Ramos (cell line): ENCODE measurements around the gene TEX53.

Experiments used
- in situ Hi-C: fragments of 300-500 bp; cut with MboI; formaldehyde crosslinking; loops from one replicate; pipeline ENCODE4 v1.14.3; 2022; ENCODE audit warnings: low sequenced_read_pairs; ENCODE audit not compliant: unreplicated experiment

Gene TEX53

DNA sequence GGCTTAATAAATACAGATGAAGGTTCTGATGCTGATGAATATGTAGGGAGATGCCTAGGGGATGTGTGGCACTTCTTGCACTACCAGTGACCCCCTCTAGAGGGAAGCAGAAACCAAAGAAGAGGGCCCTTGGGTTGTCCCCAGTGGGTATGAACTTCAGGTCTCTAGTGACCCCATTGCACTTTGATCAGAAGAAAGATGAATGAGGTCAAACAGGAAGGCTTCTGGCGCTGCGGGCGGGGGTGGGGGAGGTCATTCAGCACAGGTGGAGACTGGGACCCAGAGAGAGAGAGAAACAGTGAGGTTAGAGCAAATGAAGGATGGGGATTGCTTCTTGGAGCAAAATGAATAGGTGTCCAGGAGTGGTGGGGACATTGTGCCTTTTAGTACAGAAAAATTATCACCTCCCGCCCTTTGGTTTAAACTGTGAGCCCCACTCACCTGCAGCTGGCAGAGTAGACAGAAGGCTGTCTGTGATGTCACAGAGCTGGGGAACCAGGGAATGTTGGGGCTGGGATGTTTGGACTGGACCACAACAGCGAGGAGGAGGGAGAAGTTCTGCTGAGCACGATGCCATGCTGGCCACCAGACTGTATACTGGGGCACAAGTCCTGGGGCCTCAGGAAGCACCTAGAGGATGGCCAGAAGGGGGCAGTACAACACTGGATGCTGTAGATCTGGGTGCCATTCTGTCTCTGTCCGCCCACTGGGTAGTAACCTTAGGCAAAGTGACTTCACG, 24.2 kb upstream of the TEX53 start, which contains the start of gene TEX48:
Gene TEX48, minus strand, starts transcription at position 599 of the 739 bp plus-strand sequence. CDS start 10,469 bp downstream, outside the sequence.
- in situ Hi-C loops: loop anchor here (5.0 to 10.0 kb wide), 2 partner anchors 51 to 833 kb away; no protein-coding TSS in a partner anchor

DNA sequence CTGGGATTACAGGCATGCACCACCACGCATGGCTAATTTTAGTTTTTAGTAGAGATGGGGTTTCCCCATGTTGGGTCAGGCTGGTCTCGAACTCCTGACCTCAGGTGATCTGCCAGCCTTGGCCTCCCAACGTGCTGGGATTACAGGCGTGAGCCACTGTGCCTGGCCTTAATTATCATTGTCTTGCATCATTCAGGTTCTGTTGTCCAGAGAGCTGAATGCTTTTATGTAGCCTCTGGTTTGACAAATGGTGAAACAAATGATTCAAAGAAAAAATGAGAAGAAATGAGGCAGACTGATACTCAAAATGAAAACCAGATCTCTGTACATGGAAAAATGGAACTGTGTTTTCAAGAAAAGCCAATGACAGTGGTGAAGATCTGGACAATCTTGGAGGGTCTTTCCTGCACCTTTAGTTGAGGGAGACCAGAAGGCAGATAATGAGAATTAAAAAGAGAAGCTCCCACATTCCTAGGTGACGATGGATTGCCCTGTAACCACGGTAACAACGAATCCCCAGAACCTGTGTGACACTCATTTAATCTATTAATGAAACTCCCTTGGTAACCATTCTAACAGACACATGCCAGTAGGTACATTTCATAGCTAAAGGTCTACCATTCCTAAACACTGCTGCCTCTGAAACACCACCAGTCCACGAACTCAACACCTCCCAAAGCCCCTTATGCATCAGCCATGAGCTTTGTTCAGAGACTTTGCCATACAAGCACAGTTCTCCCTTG, 22.8 kb upstream of the TEX53 start:
- in situ Hi-C loops: loop anchor here (5.0 to 10.0 kb wide), 2 partner anchors 52 to 834 kb away; no protein-coding TSS in a partner anchor

DNA sequence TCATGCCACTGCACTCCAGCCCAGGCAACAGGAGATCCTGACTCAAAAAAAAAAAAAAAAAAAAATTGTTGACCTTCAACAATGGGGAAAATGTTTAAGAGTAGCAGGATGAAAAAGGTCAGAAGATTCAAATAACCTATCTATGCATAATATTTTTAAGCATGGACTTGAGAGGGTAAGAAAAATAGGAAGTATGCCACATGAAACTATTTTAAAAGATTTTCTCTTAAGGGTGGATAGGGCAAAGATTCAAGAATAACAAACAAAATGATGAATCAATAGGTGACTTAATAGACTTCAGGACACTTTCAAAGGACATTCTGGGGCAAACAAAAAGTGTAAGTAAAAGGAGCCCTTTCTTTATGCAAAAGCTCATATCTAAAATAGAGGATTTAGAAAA, 21.2 kb upstream of the TEX53 start:
- in situ Hi-C loops: no loop called here

GRCh38 chr9:114678130-114678529, 20.5 kb upstream of the TEX53 start:
- in situ Hi-C loops: no loop called here

- in situ Hi-C loops: no loop called here
Observed at GRCh38 chr9:114677418-114677817, 19.8 kb upstream of the TEX53 start.

GRCh38 chr9:114676901-114677300, 19.3 kb upstream of the TEX53 start:
- in situ Hi-C loops: no loop called here

- in situ Hi-C loops: no loop called here
Observed at GRCh38 chr9:114674798-114675540, 17.4 kb upstream of the TEX53 start.

DNA sequence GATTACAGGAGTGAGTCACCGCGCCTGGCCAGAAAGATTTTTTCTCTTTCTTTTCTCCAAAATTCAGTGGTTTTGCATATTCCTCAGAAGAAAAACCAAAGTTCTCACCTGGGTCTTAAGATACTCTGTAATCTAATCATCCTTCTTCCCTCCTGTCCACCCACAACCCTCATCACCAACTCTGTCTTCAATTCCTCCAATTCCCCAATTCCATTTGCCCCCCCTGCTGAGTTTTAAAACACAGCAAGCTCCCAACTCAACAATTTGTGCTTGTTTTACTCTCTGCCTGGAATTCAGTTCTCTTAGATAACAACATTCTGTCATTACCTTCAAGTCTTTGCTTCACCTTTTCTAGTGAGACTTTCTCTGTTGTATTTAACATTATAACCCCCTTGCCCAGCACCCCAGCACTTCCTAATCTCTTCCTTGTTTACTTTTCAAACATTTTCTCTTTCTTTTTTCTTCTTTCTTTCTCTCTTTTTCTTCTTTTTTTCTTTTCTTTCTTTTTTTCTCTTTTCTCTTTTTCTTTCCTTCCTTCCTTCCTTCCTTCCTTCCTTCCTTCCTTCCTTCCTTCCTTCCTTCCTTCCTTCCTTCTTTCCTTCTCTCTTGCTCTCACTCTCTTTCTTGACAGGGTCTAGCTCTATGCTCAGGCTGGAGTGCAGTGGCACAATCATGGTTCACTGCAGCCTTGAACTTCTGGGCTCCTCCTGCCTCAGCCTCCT, 16.6 kb upstream of the TEX53 start:
- in situ Hi-C loops: no loop called here

- in situ Hi-C loops: no loop called here
Observed at GRCh38 chr9:114671605-114672004, 14.0 kb upstream of the TEX53 start.

GRCh38 chr9:114669961-114670360, 12.4 kb upstream of the TEX53 start:
- in situ Hi-C loops: no loop called here

GRCh38 chr9:114668146-114668545, 10.5 kb upstream of the TEX53 start:
- in situ Hi-C loops: no loop called here

GRCh38 chr9:114666851-114667250, 9.2 kb upstream of the TEX53 start:
- in situ Hi-C loops: no loop called here

DNA sequence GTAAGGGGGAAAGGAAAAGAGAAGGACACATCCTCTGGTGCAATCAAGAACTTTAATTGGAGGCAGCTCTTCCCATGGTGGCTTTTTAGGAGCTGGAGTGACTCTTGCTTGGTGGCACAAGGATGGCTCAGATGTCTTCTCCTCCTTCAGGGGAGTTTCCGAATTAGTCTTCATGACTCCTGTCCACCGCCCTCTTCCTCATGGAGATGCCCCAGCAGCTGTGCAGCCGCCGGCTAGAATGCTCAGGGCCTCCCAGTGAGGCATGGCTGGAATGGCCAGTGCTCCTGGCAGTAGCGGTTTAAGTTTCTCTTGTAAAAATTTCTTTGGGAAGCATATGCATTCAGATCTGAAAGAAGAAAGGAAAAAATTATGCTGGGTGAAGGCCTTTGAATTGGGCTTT, 8.8 kb upstream of the TEX53 start:
- in situ Hi-C loops: no loop called here

- in situ Hi-C loops: no loop called here
Observed at GRCh38 chr9:114664181-114664580, 6.6 kb upstream of the TEX53 start.

DNA sequence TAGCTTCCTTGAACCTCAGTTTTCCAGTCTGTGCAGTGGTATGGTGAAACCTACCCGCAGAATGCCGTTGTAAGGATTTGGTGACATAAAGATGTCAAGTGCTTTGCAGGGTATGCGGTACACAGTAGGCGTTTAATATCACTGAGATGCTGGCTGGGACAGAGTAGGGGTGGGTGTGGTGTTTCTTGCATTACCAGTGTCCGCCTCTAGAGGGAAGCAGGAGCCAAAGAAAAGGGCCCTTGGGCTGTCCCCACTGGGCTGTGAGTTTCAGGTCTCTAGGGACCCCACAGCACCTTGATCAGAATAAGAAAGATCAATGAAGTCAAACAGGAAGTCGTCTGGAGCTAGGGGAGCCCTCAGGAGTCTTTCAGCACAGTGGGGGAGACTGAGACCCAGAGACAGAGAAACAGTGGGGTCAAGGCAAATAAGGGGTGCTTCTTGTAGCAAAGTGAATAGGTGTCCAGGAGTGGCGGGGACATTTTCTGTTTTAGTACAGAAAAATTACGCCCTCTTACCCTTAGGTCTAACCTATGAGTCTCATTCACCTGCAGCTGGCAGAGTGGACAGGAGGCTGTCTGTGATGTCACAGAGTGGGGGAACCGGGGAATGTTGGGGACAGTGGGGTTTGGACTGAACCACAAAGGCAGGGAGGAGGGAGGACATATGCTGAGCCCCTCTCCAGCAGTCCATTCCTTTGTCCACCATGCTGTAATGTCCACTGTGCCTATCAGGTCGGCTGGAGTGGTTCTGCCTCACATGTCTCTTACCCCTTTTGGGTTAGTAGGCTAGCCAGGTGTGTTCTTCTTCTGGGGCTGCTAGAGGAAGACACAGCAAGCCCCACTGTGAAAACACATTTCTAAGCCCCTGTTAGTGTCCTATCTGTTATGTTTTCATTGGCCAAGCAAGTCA, 4.7 kb upstream of the TEX53 start:
- in situ Hi-C loops: no loop called here

DNA sequence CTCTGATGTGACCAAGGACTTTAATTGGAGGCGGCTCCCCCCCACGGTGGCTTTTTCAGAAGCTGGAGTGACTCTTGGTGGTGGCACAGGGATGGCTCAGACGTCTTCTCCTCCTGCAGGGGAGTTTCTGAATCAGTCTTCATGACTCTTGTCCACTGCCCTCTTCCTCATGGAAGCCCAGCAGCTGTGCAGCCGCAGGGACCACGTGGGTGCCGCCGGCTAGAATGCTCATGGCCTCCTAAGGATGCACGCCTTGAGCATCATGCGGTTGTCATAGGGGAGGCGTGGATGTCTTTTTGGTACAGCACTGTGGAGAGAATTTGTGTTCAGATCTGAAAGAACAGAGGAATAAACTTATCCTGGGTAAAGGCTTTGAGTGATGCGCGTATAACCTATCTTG, 1.3 kb downstream of the TEX53 start:
- in situ Hi-C loops: loop anchor here (10.0 kb wide), 1 partner anchor 242 kb away; no protein-coding TSS in a partner anchor

- in situ Hi-C loops: loop anchor here (10.0 kb wide), 1 partner anchor 241 kb away; no protein-coding TSS in a partner anchor
Observed at GRCh38 chr9:114655689-114656088, 1.9 kb downstream of the TEX53 start.

- in situ Hi-C loops: loop anchor here (5.0 to 10.0 kb wide), 2 partner anchors 166 to 239 kb away; no protein-coding TSS in a partner anchor
Observed at GRCh38 chr9:114653556-114654159, 3.9 kb downstream of the TEX53 start.
